H1 (cell line): ENCODE measurements around the gene DIABLO. TPM values are rescaled to one million over a fixed set of nuclear protein-coding genes. Genes with fewer than 3 reads are reported as not detected.

Experiments
- CTCF ChIA-PET: fragments of 300-600 bp; sonication (Branson Sonifier 250); formaldehyde crosslinking; loops from one replicate; lab custom pipeline; 2021; ENCODE audit not compliant: partially characterized antibody; lab: Charles Lee
- POLR2A ChIA-PET: fragments of 300-600 bp; sonication (Branson Sonifier 250); formaldehyde crosslinking; loops from one replicate; lab custom pipeline; 2021; ENCODE audit warnings: inconsistent platforms; ENCODE audit not compliant: partially characterized antibody; lab: Charles Lee
- DNase-seq, 2 experiments: peaks; one replicate each; pipeline versions ENCODE4 v3.0.0 to v3.0.0-alpha.2; 2010 to 2022; ENCODE audit warnings: low spot score in 2 of 2, low read depth in 1 of 2, mixed read lengths in 1 of 2
- FAIRE-seq: peaks from 2 replicates; lab custom pipeline; 2011; peaks lifted over from hg19 to GRCh38; lab: Jason Lieb, UNC
- H2AFZ ChIP-seq: 2 replicates; pipeline ENCODE4 v1.8.1; 2012; ENCODE audit warnings: low read length, inconsistent platforms
- H2AK5ac ChIP-seq: 2 replicates; pipeline ENCODE4 v1.6.1; 2013; ENCODE audit warnings: low read depth, low read length
- H2BK120ac ChIP-seq: replicated peaks from 2 replicates; pipeline ENCODE3; 2013; ENCODE audit warnings: low read depth, low read length, inconsistent platforms
- H2BK12ac ChIP-seq: 2 replicates; pipeline ENCODE4 v1.6.1; 2013; ENCODE audit warnings: low read depth, low read length
- H2BK15ac ChIP-seq: 2 replicates; pipeline ENCODE4 v1.6.1; 2013; ENCODE audit warnings: low read length
- H2BK20ac ChIP-seq: 2 replicates; pipeline ENCODE4 v1.6.1; 2013; ENCODE audit warnings: low read length
- H2BK5ac ChIP-seq: 2 replicates; pipeline ENCODE4 v1.6.1; 2013; ENCODE audit warnings: low read depth, low read length
- H3K14ac ChIP-seq: 2 replicates; pipeline ENCODE4 v1.6.1; 2013; ENCODE audit warnings: inconsistent platforms; ENCODE audit not compliant: insufficient read length
- H3K18ac ChIP-seq: 2 replicates; pipeline ENCODE4 v1.6.1; 2013; ENCODE audit warnings: low read length; ENCODE audit errors: extremely low read depth
- H3K23ac ChIP-seq: 2 replicates; pipeline ENCODE4 v1.6.1; 2013; ENCODE audit warnings: inconsistent platforms; ENCODE audit not compliant: insufficient read length
- H3K23me2 ChIP-seq: 2 replicates; pipeline ENCODE4 v1.6.1; 2013; ENCODE audit warnings: low read depth, low read length
- H3K27ac ChIP-seq: 2 replicates; pipeline ENCODE4 v1.6.1; 2011; ENCODE audit warnings: low read depth, low read length, inconsistent platforms
- H3K27me3 ChIP-seq, 4 experiments: replicated peaks in 1 of 4; 1 replicate in 1 of 4; 2 replicates in 3 of 4; pipeline versions ENCODE4 v1.6.1 to v1.8.1; 2011 to 2013; ENCODE audit warnings: low read length in 3 of 4, mild to moderate bottlenecking in 3 of 4, inconsistent platforms in 2 of 4, mixed read lengths in 2 of 4, moderate library complexity in 1 of 4; ENCODE audit not compliant: control insufficient read depth in 3 of 4, insufficient read depth in 3 of 4; ENCODE audit errors: extremely low read depth in 1 of 4
- H3K36me3 ChIP-seq, 4 experiments: 2 replicates each; pipeline versions ENCODE4 v1.6.1 to v1.8.1; 2011 to 2013; ENCODE audit warnings: mild to moderate bottlenecking in 4 of 4, low read length in 3 of 4, moderate library complexity in 2 of 4, control low read depth in 1 of 4, inconsistent platforms in 1 of 4; ENCODE audit not compliant: insufficient read depth in 4 of 4, control insufficient read depth in 2 of 4
- H3K4ac ChIP-seq: replicated peaks from 2 replicates; pipeline ENCODE3; 2013; ENCODE audit warnings: low read length, low read depth, mixed read lengths, inconsistent platforms; ENCODE audit not compliant: insufficient read length
- H3K4me1 ChIP-seq, 4 experiments: replicated peaks in 1 of 4; 1 replicate in 1 of 4; 2 replicates in 3 of 4; pipeline versions ENCODE4 v1.6.1 to v1.8.1; 2011 to 2013; ENCODE audit warnings: low read length in 3 of 4, inconsistent platforms in 2 of 4, mixed read lengths in 1 of 4; ENCODE audit not compliant: insufficient read depth in 4 of 4, control insufficient read depth in 3 of 4
- H3K4me2 ChIP-seq, 2 experiments: 2 replicates each; pipeline versions ENCODE4 v1.6.1 to v1.8.1; 2011 to 2013; ENCODE audit warnings: low read depth in 2 of 2, low read length in 2 of 2, control low read depth in 1 of 2, inconsistent platforms in 1 of 2, mild to moderate bottlenecking in 1 of 2; ENCODE audit not compliant: insufficient read depth in 1 of 2
- H3K4me3 ChIP-seq, 4 experiments: fragments of 200-600, 300-600 bp in 1 of 4; sonication (generic), shearing (Covaris generic), sonication (Bioruptor Twin) in 1 of 4; 2 replicates each; pipeline versions ENCODE4 v1.5.1 to v1.8.1; 2011 to 2016; ENCODE audit warnings: low read length in 4 of 4, low read depth in 3 of 4, control low read depth in 2 of 4, inconsistent platforms in 2 of 4, mild to moderate bottlenecking in 2 of 4, mixed read lengths in 1 of 4, moderate library complexity in 1 of 4; ENCODE audit not compliant: insufficient read depth in 2 of 4; ENCODE audit errors: extremely low read depth in 1 of 4
- H3K56ac ChIP-seq: replicated peaks from 2 replicates; pipeline ENCODE3; 2013; ENCODE audit warnings: low read depth, mild to moderate bottlenecking, mixed read lengths, low read length, inconsistent platforms; ENCODE audit not compliant: insufficient read length
- H3K79me1 ChIP-seq: 2 replicates; pipeline ENCODE4 v1.6.1; 2013; ENCODE audit warnings: low read depth, low read length, control low read depth
- H3K79me2 ChIP-seq, 2 experiments: 2 replicates each; pipeline versions ENCODE4 v1.6.1 to v1.8.1; 2012 to 2013; ENCODE audit warnings: low read length in 2 of 2, mild to moderate bottlenecking in 2 of 2, inconsistent platforms in 1 of 2; ENCODE audit not compliant: insufficient read depth in 2 of 2, control insufficient read depth in 1 of 2
- H3K9ac ChIP-seq, 4 experiments: replicated peaks in 1 of 4; 1 replicate in 1 of 4; 2 replicates in 3 of 4; pipeline versions ENCODE4 v1.6.1 to v1.8.1; 2011 to 2013; ENCODE audit warnings: low read depth in 3 of 4, low read length in 3 of 4, control low read depth in 2 of 4, mild to moderate bottlenecking in 2 of 4, moderate library complexity in 2 of 4, inconsistent platforms in 1 of 4; ENCODE audit errors: extremely low read depth in 1 of 4
- H3K9me3 ChIP-seq, 2 experiments: 2 replicates each; pipeline versions ENCODE4 v1.6.1 to v1.8.1; 2012 to 2013; ENCODE audit warnings: mild to moderate bottlenecking in 2 of 2, moderate library complexity in 2 of 2, control low read depth in 1 of 2, inconsistent platforms in 1 of 2, low read depth in 1 of 2, low read length in 1 of 2, mixed read lengths in 1 of 2; ENCODE audit not compliant: insufficient read depth in 2 of 2
- H4K20me1 ChIP-seq, 2 experiments: replicated peaks in 1 of 2; 2 replicates each; pipeline versions ENCODE3 to v1.8.1; 2011 to 2013; ENCODE audit warnings: inconsistent platforms in 2 of 2, low read length in 2 of 2, mild to moderate bottlenecking in 1 of 2; ENCODE audit not compliant: insufficient read depth in 2 of 2, control insufficient read depth in 1 of 2
- H4K5ac ChIP-seq: 2 replicates; pipeline ENCODE4 v1.6.1; 2013; ENCODE audit warnings: low read length, low read depth, mixed read lengths, inconsistent platforms; ENCODE audit not compliant: insufficient read length
- H4K8ac ChIP-seq: 2 replicates; pipeline ENCODE4 v1.8.0; 2013; ENCODE audit warnings: mild to moderate bottlenecking, moderate library complexity, low read length, inconsistent platforms; ENCODE audit not compliant: insufficient read depth; ENCODE audit errors: extremely low read depth
- H4K91ac ChIP-seq: replicated peaks from 2 replicates; pipeline ENCODE3; 2013; ENCODE audit warnings: low read length, mixed read lengths, inconsistent platforms; ENCODE audit not compliant: insufficient read length
- CHD1 ChIP-seq: IDR thresholded peaks from 2 replicates; pipeline ENCODE4 v1.6.1; 2012; ENCODE audit warnings: low read depth, low read length, improper control_type of control experiment
- CREB1 ChIP-seq: IDR thresholded peaks from 2 replicates; pipeline ENCODE4 v1.6.1; 2012; ENCODE audit warnings: inconsistent platforms
- CTCF ChIP-seq, 3 experiments: IDR thresholded peaks; 1 replicate in 2 of 3; 2 replicates in 1 of 3; pipeline versions ENCODE4 v1.5.1 to v1.6.1; 2011; ENCODE audit warnings: low read length in 3 of 3, mild to moderate bottlenecking in 3 of 3, inconsistent platforms in 2 of 3, low read depth in 1 of 3, moderate library complexity in 1 of 3; ENCODE audit not compliant: insufficient read depth in 1 of 3; ENCODE audit errors: control extremely low read depth in 1 of 3
- EGR1 ChIP-seq: IDR thresholded peaks from 2 replicates; pipeline ENCODE4 v1.6.1; 2011; ENCODE audit warnings: low read depth, low read length, borderline replicate concordance
- MAX ChIP-seq: IDR thresholded peaks from 2 replicates; pipeline ENCODE4 v1.6.1; 2012; ENCODE audit warnings: inconsistent platforms
- POLR2AphosphoS5 ChIP-seq: IDR thresholded peaks from 2 replicates; pipeline ENCODE4 v1.6.1; 2011; ENCODE audit warnings: low read depth, low read length
- RAD21 ChIP-seq, 2 experiments: IDR thresholded peaks in 1 of 2; conservative IDR thresholded peaks in 1 of 2; 2 replicates each; pipeline ENCODE4 v1.6.1; 2011; ENCODE audit warnings: low read depth in 2 of 2, low read length in 2 of 2, improper control_type of control experiment in 1 of 2, inconsistent platforms in 1 of 2, mild to moderate bottlenecking in 1 of 2, moderate library complexity in 1 of 2
- SIRT6 ChIP-seq: IDR thresholded peaks from one replicate; pipeline ENCODE4 v1.7.1; 2012; ENCODE audit warnings: low read length, inconsistent platforms
- SP2 ChIP-seq: IDR thresholded peaks from 2 replicates; pipeline ENCODE4 v1.6.1; 2012; ENCODE audit warnings: mild to moderate bottlenecking, low read length, inconsistent platforms
- SUZ12 ChIP-seq: fragments of 200-600 bp; sonication (generic); IDR thresholded peaks from 2 replicates; pipeline ENCODE4 v1.6.1; 2012; ENCODE audit warnings: mild to moderate bottlenecking, inconsistent platforms, low read length, moderate library complexity, mixed read lengths
- ZNF274 ChIP-seq: IDR thresholded peaks from 2 replicates; pipeline ENCODE4 v1.7.0; 2012; ENCODE audit warnings: low read length, borderline replicate concordance; ENCODE audit errors: extremely low read depth
- WGBS, 2 experiments: shearing (Covaris generic) in 1 of 2; methylation state at CpG; one replicate each; pipeline versions ENCODE4 v1.1.6 to v1.1.7; 2013 to 2015; ENCODE audit warnings: low lambda C conversion rate in 2 of 2, mixed read lengths in 2 of 2, inconsistent platforms in 1 of 2, low coverage in 1 of 2, missing lambda C conversion rate in 1 of 2; ENCODE audit not compliant: insufficient replicate concordance in 2 of 2, insufficient coverage in 1 of 2, insufficient read length in 1 of 2; ENCODE audit errors: extremely low coverage in 1 of 2, missing lambda C conversion rate in 1 of 2; 5-methylcytosine and 5-hydroxymethylcytosine counted together
- polyA plus RNA-seq, 7 experiments: library from polyadenylated mRNA; depleted of rRNA in 3 of 7; stranded (reverse) in 5 of 7; unstranded in 2 of 7; fragments of >200 nt in 5 of 7; fragments of 200-250 nt in 2 of 7; gene quantifications; 1 replicate in 5 of 7; 2 replicates in 1 of 7; 4 replicates in 1 of 7; pipeline versions ENCODE4 v1.2.1 to v1.2.3, GENCODE V29; 2011 to 2013; ENCODE audit warnings: missing spikeins in 2 of 7, mixed read lengths in 2 of 7
- total RNA-seq: library from RNA; stranded (reverse); fragmentation: NEBNext Ultra II Directional; extraction: Animal tissue kit (Norgen Biotek cat#: 25700); gene quantifications from 2 replicates; pipeline ENCODE4 v1.2.1, GENCODE V29; 2021

DIABLO gene
- total and polyA plus RNA-seq, 2 of the 8 experiments (the other 6 are each of a cell fraction or from before 2014, with no cell fraction given) = 65.2 to 68.3 TPM

- H4K5ac ChIP-seq = no peak overlapping the region
- no peak overlapping the region for H2BK5ac ChIP-seq
- ChIA-PET CTCF (interaction anchor here (1.1 to 1.7 kb wide), 3 partner anchors 63 to 132 kb away, joined by 3 to 4 read pairs (median 4); no protein-coding TSS in a partner anchor), POLR2A (interaction anchor here (0.7 to 1.1 kb wide), 4 partner anchors 15 to 311 kb away, joined by 3 to 5 read pairs (median 3); no protein-coding TSS in a partner anchor)
- H3K4me3 ChIP-seq = no peak overlapping the region
- no peak overlapping the region for H3K9ac ChIP-seq
- H4K20me1 ChIP-seq = no peaks in the 10 kb centered on the region
- no peak overlapping the region for H3K4ac ChIP-seq
- no peak overlapping the region for H2BK15ac ChIP-seq
- H2BK12ac ChIP-seq = no peak overlapping the region
- H3K79me2 ChIP-seq = no peaks in the 10 kb centered on the region
- no peak overlapping the region for H2AFZ ChIP-seq
- H3K27ac ChIP-seq = no peak overlapping the region
- no peaks in the 10 kb centered on the region for H3K27me3 ChIP-seq
- DNase-seq (no peak), FAIRE-seq (no peak)
- H2AK5ac ChIP-seq = no peak overlapping the region
- H4K8ac ChIP-seq = no peak overlapping the region
- no peak overlapping the region for H2BK20ac ChIP-seq
- no peak overlapping the region for H3K56ac ChIP-seq
- no peak overlapping the region for H3K23ac ChIP-seq
- H3K79me1 ChIP-seq = no peaks in the 10 kb centered on the region
- no peaks in the 10 kb centered on the region for H3K23me2 ChIP-seq
- H3K14ac ChIP-seq = no peak overlapping the region
- H3K36me3 ChIP-seq = no peaks in the 10 kb centered on the region
- no peaks in the 10 kb centered on the region for H3K4me1 ChIP-seq
- H3K9me3 ChIP-seq = no peaks in the 10 kb centered on the region
- H2BK120ac ChIP-seq = no peak overlapping the region
- H3K18ac ChIP-seq = no peak overlapping the region
- H3K4me2 ChIP-seq = no peak overlapping the region
- WGBS, 2 experiments = 89% methylated on average over 4 of the region's 4 CpGs; no CpG with 5 or more reads in 1 of the 2 experiments
- H4K91ac ChIP-seq = no peak overlapping the region
- no peak for TF ChIP-seq CREB1
- no peak for TF ChIP-seq SP2
- no peak for TF ChIP-seq POLR2AphosphoS5
- no peak for TF ChIP-seq ZNF274
- no peak for TF ChIP-seq RAD21 (IDR thresholded peaks at IDR 0.05 in 1 of 2, conservative IDR thresholded peaks at IDR 0.05 in 1 of 2; ENCODE audit: low read depth in 2 of 2, low read length in 2 of 2)
- no peak for TF ChIP-seq EGR1
- no peak for TF ChIP-seq MAX
- no peak for TF ChIP-seq SUZ12
- no peak for TF ChIP-seq SIRT6
- no peak for TF ChIP-seq CTCF (IDR thresholded peaks at IDR 0.05; ENCODE audit: control extremely low read depth in 1 of 3, insufficient read depth in 1 of 3, low read depth in 1 of 3, low read length in 3 of 3)
- no peak for TF ChIP-seq CHD1
These were observed 30.4 kb downstream of the DIABLO start for GRCh38 chr12:122195405-122195804.
